H9 (cell line): ENCODE results near the gene LGALS4. TPM values are rescaled to one million over a fixed set of nuclear protein-coding genes. Genes with fewer than 3 reads are reported as not detected.
A peak's percentile ranks its signal among the peaks of the same experiment; 100 is the strongest.

Experiments
- DNase-seq: peaks from one replicate; pipeline ENCODE4 v3.0.0-alpha.2; 2017
- H2AFZ ChIP-seq: one replicate; pipeline ENCODE4 v1.6.1; 2013; ENCODE audit warnings: mild to moderate bottlenecking, low read length, control low read depth, moderate library complexity
- H2AK5ac ChIP-seq: 2 replicates; pipeline ENCODE4 v1.6.1; 2013; ENCODE audit warnings: low read length, control low read depth, mixed read lengths; ENCODE audit not compliant: insufficient read length
- H2BK120ac ChIP-seq: one replicate; pipeline ENCODE4 v1.6.1; 2013; ENCODE audit warnings: low read depth, mild to moderate bottlenecking, low read length, control low read depth, inconsistent platforms; ENCODE audit not compliant: poor library complexity, severe bottlenecking
- H2BK12ac ChIP-seq: 2 replicates; pipeline ENCODE4 v1.6.1; 2013; ENCODE audit warnings: low read length, control low read depth, mixed read lengths, low read depth; ENCODE audit not compliant: insufficient read length
- H2BK15ac ChIP-seq: 2 replicates; pipeline ENCODE4 v1.6.1; 2013; ENCODE audit warnings: low read depth, low read length, control low read depth
- H2BK20ac ChIP-seq: one replicate; pipeline ENCODE4 v1.6.1; 2013; ENCODE audit warnings: low read depth, mild to moderate bottlenecking, low read length, control low read depth, inconsistent platforms; ENCODE audit not compliant: poor library complexity, severe bottlenecking
- H2BK5ac ChIP-seq: 2 replicates; pipeline ENCODE4 v1.6.1; 2013; ENCODE audit warnings: low read length, control low read depth, mixed read lengths; ENCODE audit not compliant: insufficient read length
- H3K14ac ChIP-seq: 2 replicates; pipeline ENCODE4 v1.6.1; 2013; ENCODE audit warnings: low read length, control low read depth; ENCODE audit not compliant: insufficient read depth
- H3K18ac ChIP-seq: 2 replicates; pipeline ENCODE4 v1.6.1; 2013; ENCODE audit warnings: low read depth, mild to moderate bottlenecking, mixed read lengths, low read length, control low read depth; ENCODE audit not compliant: insufficient read length
- H3K23ac ChIP-seq: 2 replicates; pipeline ENCODE4 v1.6.1; 2013; ENCODE audit warnings: low read length, control low read depth, mixed read lengths, low read depth; ENCODE audit not compliant: insufficient read length
- H3K23me2 ChIP-seq: 2 replicates; pipeline ENCODE4 v1.6.1; 2013; ENCODE audit warnings: low read depth, mild to moderate bottlenecking, mixed read lengths, low read length, control low read depth; ENCODE audit not compliant: insufficient read length, poor library complexity, severe bottlenecking
- H3K27ac ChIP-seq: 2 replicates; pipeline ENCODE4 v1.5.1; 2013; ENCODE audit warnings: low read length, control low read depth, mixed read lengths, low read depth; ENCODE audit not compliant: insufficient read length
- H3K27me3 ChIP-seq: 2 replicates; pipeline ENCODE4 v1.6.1; 2013; ENCODE audit warnings: low read length, control low read depth, inconsistent platforms; ENCODE audit not compliant: insufficient read depth
- H3K4ac ChIP-seq: 2 replicates; pipeline ENCODE4 v1.6.1; 2013; ENCODE audit warnings: low read depth, mild to moderate bottlenecking, control low read depth, inconsistent platforms, low read length, moderate library complexity
- H3K4me1 ChIP-seq: 2 replicates; pipeline ENCODE4 v1.6.1; 2013; ENCODE audit warnings: low read length, control low read depth, inconsistent platforms; ENCODE audit not compliant: insufficient read depth
- H3K4me2 ChIP-seq: 2 replicates; pipeline ENCODE4 v1.6.1; 2013; ENCODE audit warnings: low read length, control low read depth, mixed read lengths; ENCODE audit not compliant: insufficient read length, insufficient read depth
- H3K56ac ChIP-seq: 2 replicates; pipeline ENCODE4 v1.6.1; 2013; ENCODE audit warnings: low read depth, mild to moderate bottlenecking, mixed read lengths, low read length, control low read depth; ENCODE audit not compliant: insufficient read length
- H3K79me1 ChIP-seq: 2 replicates; pipeline ENCODE4 v1.6.1; 2013; ENCODE audit warnings: low read depth, mild to moderate bottlenecking, moderate library complexity, low read length, control low read depth, inconsistent platforms; ENCODE audit not compliant: insufficient read depth, poor library complexity, severe bottlenecking
- H3K79me2 ChIP-seq: 2 replicates; pipeline ENCODE4 v1.6.1; 2013; ENCODE audit warnings: low read length, control low read depth, inconsistent platforms; ENCODE audit not compliant: insufficient read depth
- H3K9ac ChIP-seq: 2 replicates; pipeline ENCODE4 v1.6.1; 2013; ENCODE audit warnings: low read length, control low read depth, mixed read lengths; ENCODE audit not compliant: insufficient read length; ENCODE audit errors: extremely low read depth
- H3K9me3 ChIP-seq: one replicate; pipeline ENCODE4 v1.6.1; 2013; ENCODE audit warnings: low read depth, low read length, inconsistent platforms; ENCODE audit not compliant: control insufficient read depth
- H3T11ph ChIP-seq: one replicate; pipeline ENCODE4 v1.6.1; 2013; ENCODE audit warnings: mild to moderate bottlenecking, low read length, control low read depth, inconsistent platforms
- H4K20me1 ChIP-seq: one replicate; pipeline ENCODE4 v1.6.1; 2013; ENCODE audit not compliant: control insufficient read depth, insufficient read length, insufficient read depth
- H4K5ac ChIP-seq: 2 replicates; pipeline ENCODE4 v1.6.1; 2013; ENCODE audit warnings: low read depth, mild to moderate bottlenecking, mixed read lengths, low read length, control low read depth; ENCODE audit not compliant: insufficient read length
- H4K8ac ChIP-seq: replicated peaks from 2 replicates; pipeline ENCODE4 v1.6.1; 2013; ENCODE audit warnings: low read length, control low read depth, mixed read lengths, low read depth; ENCODE audit not compliant: insufficient read length
- H4K91ac ChIP-seq: 2 replicates; pipeline ENCODE4 v1.6.1; 2013; ENCODE audit warnings: low read depth, mild to moderate bottlenecking, moderate library complexity, mixed read lengths, low read length, control low read depth; ENCODE audit not compliant: insufficient read length
- H3K27ac Mint-ChIP-seq, 3 experiments: 2 replicates in 2 of 3; 3 replicates in 1 of 3; pipeline ENCODE4 v1.8.0; 2020 to 2021; ENCODE audit warnings: mixed read lengths in 3 of 3, mild to moderate bottlenecking in 1 of 3, moderate library complexity in 1 of 3
- H3K27me3 Mint-ChIP-seq: 2 replicates; pipeline ENCODE4 v1.8.0; 2021; ENCODE audit warnings: low read depth, mild to moderate bottlenecking, moderate library complexity, mixed read lengths
- H3K36me3 Mint-ChIP-seq, 3 experiments: 2 replicates in 2 of 3; 3 replicates in 1 of 3; pipeline ENCODE4 v1.8.0; 2020 to 2021; ENCODE audit warnings: low read depth in 3 of 3, mixed read lengths in 3 of 3; ENCODE audit not compliant: insufficient read depth in 1 of 3
- H3K4me1 Mint-ChIP-seq, 2 experiments: 2 replicates each; pipeline ENCODE4 v1.8.0; 2020; ENCODE audit warnings: mixed read lengths in 2 of 2
- H3K4me3 Mint-ChIP-seq, 2 experiments: 2 replicates in 1 of 2; 3 replicates in 1 of 2; pipeline ENCODE4 v1.8.0; 2020 to 2021; ENCODE audit warnings: mild to moderate bottlenecking in 2 of 2, mixed read lengths in 2 of 2, moderate library complexity in 1 of 2
- H3K9me3 Mint-ChIP-seq, 2 experiments: 2 replicates in 1 of 2; 3 replicates in 1 of 2; pipeline ENCODE4 v1.8.0; 2020; ENCODE audit warnings: mild to moderate bottlenecking in 2 of 2, mixed read lengths in 2 of 2, moderate library complexity in 1 of 2
- WGBS: extraction: QIAGEN DNeasy Blood & Tissue Kit; methylation state at CpG from one replicate; pipeline ENCODE4 v1.1.7; 2013; ENCODE audit warnings: missing lambda C conversion rate, low lambda C conversion rate, mixed read lengths; ENCODE audit not compliant: insufficient read length; ENCODE audit errors: extremely low coverage; 5-methylcytosine and 5-hydroxymethylcytosine counted together
- total RNA-seq: library from RNA; stranded (reverse); gene quantifications from 2 replicates; pipeline ENCODE4 v1.2.1, GENCODE V29; 2021
- TF ChIP-seq, protein P1 (sequence below): fragments of 200-600 bp; sonication (generic); conservative IDR thresholded peaks from 3 replicates; pipeline ENCODE4 v1.8.0; 2021; ENCODE audit warnings: antibody characterized with exemption, mild to moderate bottlenecking

The LGALS4 gene
- total RNA-seq, 1 experiment from 2014 or later: 0.68 TPM

DNA sequence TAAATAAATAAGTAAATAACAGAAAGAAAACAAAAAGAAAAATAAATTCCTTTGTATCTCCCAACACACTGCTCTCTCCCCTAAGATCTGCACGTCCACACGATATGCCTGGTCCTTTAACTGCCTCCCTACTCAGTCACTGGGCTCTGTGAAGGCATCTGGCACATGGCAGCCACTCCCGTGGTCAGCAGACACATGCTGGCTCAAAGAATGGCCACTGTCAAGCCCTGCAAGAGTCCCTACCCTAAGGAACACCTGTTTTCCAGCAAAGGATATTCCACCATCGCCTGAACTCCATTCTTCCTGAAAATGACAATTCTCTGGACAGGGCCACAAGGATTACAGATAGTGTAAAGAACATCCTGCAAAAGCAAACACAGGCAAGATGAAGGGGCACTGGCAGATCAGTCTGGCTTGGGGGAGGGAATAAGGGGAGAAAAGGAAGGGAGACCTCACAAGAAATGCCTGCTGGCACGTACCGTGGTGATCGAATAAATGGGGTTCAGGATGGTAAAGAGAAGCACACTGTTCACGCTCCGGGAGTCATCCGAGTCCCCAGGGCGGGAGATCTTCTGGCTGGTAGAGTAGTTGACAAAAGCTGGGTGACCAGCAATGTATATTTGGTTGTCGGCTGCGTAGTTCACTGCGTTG is 32.8 kb upstream of the LGALS4 start:
- no peak overlapping the region for H3K27ac ChIP-seq
- no CpG with 5 or more reads among the region's 14 CpGs for WGBS
- H3K4me1 ChIP-seq: no peaks in the 10 kb centered on the region
- no peak overlapping the region for H3K23ac ChIP-seq
- H2BK20ac ChIP-seq: no peak overlapping the region
- H3K79me1 ChIP-seq: peaks cover 8% of the 10 kb centered on the region
- no peak for DNase-seq
- H2BK120ac ChIP-seq: no peak overlapping the region
- H3K4me2 ChIP-seq: no peak overlapping the region
- H3K9ac ChIP-seq: no peak overlapping the region
- Mint-ChIP-seq H3K4me3 (no peak overlapping the region; a peak in 1 of 5 replicates), H3K4me1 (peaks cover 20 to 23% of the 10 kb centered on the region in 2 experiments), H3K36me3 (peaks cover 79 to 86% (median 86%) of the 10 kb centered on the region in 3 experiments), H3K9me3 (no peaks in the 10 kb centered on the region; a peak in 1 of 5 replicates), H3K27me3 (peaks cover 3% of the 10 kb centered on the region; the same call in 1 of the 2 replicates), H3K27ac (peak overlapping the region; percentile 77 to 90 (median 87))
- no peak overlapping the region for H3K56ac ChIP-seq
- no peak overlapping the region for H2BK15ac ChIP-seq
- TF ChIP-seq, protein P1, sequence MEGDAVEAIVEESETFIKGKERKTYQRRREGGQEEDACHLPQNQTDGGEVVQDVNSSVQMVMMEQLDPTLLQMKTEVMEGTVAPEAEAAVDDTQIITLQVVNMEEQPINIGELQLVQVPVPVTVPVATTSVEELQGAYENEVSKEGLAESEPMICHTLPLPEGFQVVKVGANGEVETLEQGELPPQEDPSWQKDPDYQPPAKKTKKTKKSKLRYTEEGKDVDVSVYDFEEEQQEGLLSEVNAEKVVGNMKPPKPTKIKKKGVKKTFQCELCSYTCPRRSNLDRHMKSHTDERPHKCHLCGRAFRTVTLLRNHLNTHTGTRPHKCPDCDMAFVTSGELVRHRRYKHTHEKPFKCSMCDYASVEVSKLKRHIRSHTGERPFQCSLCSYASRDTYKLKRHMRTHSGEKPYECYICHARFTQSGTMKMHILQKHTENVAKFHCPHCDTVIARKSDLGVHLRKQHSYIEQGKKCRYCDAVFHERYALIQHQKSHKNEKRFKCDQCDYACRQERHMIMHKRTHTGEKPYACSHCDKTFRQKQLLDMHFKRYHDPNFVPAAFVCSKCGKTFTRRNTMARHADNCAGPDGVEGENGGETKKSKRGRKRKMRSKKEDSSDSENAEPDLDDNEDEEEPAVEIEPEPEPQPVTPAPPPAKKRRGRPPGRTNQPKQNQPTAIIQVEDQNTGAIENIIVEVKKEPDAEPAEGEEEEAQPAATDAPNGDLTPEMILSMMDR: no peak
- no peak overlapping the region for H4K5ac ChIP-seq
- H3K23me2 ChIP-seq: peaks cover 8% of the 10 kb centered on the region
- no peak overlapping the region for H4K8ac ChIP-seq
- H2BK5ac ChIP-seq: no peak overlapping the region
- no peak overlapping the region for H2BK12ac ChIP-seq
- no peaks in the 10 kb centered on the region for H3K27me3 ChIP-seq
- H4K91ac ChIP-seq: no peak overlapping the region
- no peak overlapping the region for H3K14ac ChIP-seq
- no peak overlapping the region for H3K18ac ChIP-seq
- H4K20me1 ChIP-seq: peaks cover 4% of the 10 kb centered on the region
- H3K9me3 ChIP-seq: no peaks in the 10 kb centered on the region
- no peak overlapping the region for H2AK5ac ChIP-seq
- H3K4ac ChIP-seq: no peak overlapping the region
- H3K79me2 ChIP-seq: peaks cover 18% of the 10 kb centered on the region
- H2AFZ ChIP-seq: no peak overlapping the region
- H3T11ph ChIP-seq: no peak overlapping the region
